ENCODE measurements around the gene CCDC69.

Gene CCDC69

GRCh38 chr5:151230048-151230680 is 6.3 kb upstream of the CCDC69 start:
- no peak for DNase-seq (ENCODE audit: low read depth)
- TF ChIP-seq, protein P1, sequence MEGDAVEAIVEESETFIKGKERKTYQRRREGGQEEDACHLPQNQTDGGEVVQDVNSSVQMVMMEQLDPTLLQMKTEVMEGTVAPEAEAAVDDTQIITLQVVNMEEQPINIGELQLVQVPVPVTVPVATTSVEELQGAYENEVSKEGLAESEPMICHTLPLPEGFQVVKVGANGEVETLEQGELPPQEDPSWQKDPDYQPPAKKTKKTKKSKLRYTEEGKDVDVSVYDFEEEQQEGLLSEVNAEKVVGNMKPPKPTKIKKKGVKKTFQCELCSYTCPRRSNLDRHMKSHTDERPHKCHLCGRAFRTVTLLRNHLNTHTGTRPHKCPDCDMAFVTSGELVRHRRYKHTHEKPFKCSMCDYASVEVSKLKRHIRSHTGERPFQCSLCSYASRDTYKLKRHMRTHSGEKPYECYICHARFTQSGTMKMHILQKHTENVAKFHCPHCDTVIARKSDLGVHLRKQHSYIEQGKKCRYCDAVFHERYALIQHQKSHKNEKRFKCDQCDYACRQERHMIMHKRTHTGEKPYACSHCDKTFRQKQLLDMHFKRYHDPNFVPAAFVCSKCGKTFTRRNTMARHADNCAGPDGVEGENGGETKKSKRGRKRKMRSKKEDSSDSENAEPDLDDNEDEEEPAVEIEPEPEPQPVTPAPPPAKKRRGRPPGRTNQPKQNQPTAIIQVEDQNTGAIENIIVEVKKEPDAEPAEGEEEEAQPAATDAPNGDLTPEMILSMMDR (IDR thresholded peaks at IDR 0.05; ENCODE audit: low read depth, low read length): no peak
- no peak for TF ChIP-seq MAX (IDR thresholded peaks at IDR 0.05; ENCODE audit: low read depth, low read length)
- TF ChIP-seq POLR2A (IDR thresholded peaks at IDR 0.05; ENCODE audit: extremely low read depth, insufficient read length): no peak
- no peak for TF ChIP-seq MYC (IDR thresholded peaks at IDR 0.05; ENCODE audit: low read depth, low read length)
- H3K4me3 ChIP-seq (ENCODE audit: low read depth, low read length): no peak overlapping the region

- no peak for DNase-seq (ENCODE audit: low read depth)
- H3K4me3 ChIP-seq (ENCODE audit: low read depth, low read length): no peak overlapping the region
- TF ChIP-seq MAX (IDR thresholded peaks at IDR 0.05; ENCODE audit: low read depth, low read length) (no peak), POLR2A (IDR thresholded peaks at IDR 0.05; ENCODE audit: extremely low read depth, insufficient read length) (no peak), MYC (IDR thresholded peaks at IDR 0.05; ENCODE audit: low read depth, low read length) (no peak)
- TF ChIP-seq, protein P1 (IDR thresholded peaks at IDR 0.05; ENCODE audit: low read depth, low read length): no peak
Measured at GRCh38 chr5:151228986-151229385, 5.1 kb upstream of the CCDC69 start.

GRCh38 chr5:151227918-151228447 is 4.1 kb upstream of the CCDC69 start:
- H3K4me3 ChIP-seq (ENCODE audit: low read depth, low read length): no peak overlapping the region
- peak; percentile 48 for DNase-seq (ENCODE audit: low read depth)
- no peak for TF ChIP-seq POLR2A (IDR thresholded peaks at IDR 0.05; ENCODE audit: extremely low read depth, insufficient read length)
- TF ChIP-seq, protein P1 (IDR thresholded peaks at IDR 0.05; ENCODE audit: low read depth, low read length): no peak
- no peak for TF ChIP-seq MAX (IDR thresholded peaks at IDR 0.05; ENCODE audit: low read depth, low read length)
- TF ChIP-seq MYC (IDR thresholded peaks at IDR 0.05; ENCODE audit: low read depth, low read length): no peak

- TF ChIP-seq POLR2A (IDR thresholded peaks at IDR 0.05; ENCODE audit: extremely low read depth, insufficient read length): no peak
- TF ChIP-seq MYC (IDR thresholded peaks at IDR 0.05; ENCODE audit: low read depth, low read length): no peak
- TF ChIP-seq MAX (IDR thresholded peaks at IDR 0.05; ENCODE audit: low read depth, low read length): no peak
- TF ChIP-seq, protein P1 (IDR thresholded peaks at IDR 0.05; ENCODE audit: low read depth, low read length): no peak
- no peak overlapping the region for H3K4me3 ChIP-seq (ENCODE audit: low read depth, low read length)
- DNase-seq (ENCODE audit: low read depth): no peak
Measured at GRCh38 chr5:151225475-151225874, 1.6 kb upstream of the CCDC69 start.

DNA sequence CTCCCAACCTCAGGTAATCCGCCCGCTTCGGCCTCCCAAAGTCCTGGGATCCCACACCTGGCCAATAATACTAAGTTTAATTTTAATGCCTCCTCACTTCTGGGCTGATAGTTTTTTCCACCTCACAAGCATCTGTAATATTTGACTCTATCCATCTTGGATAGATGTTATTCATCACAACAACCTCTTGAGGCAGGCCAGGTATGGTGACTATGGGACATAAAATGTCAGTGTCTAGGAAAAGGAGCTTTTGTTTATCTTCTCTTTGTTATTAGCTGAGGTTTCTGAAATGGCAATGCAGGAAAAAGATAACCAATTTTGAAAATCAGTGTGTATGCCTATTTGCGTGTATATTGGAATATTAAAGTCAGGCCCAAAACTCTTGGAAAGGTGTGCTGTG is 1.2 kb upstream of the CCDC69 start:
- DNase-seq (ENCODE audit: low read depth): no peak
- no peak for TF ChIP-seq POLR2A (IDR thresholded peaks at IDR 0.05; ENCODE audit: extremely low read depth, insufficient read length)
- TF ChIP-seq, protein P1 (IDR thresholded peaks at IDR 0.05; ENCODE audit: low read depth, low read length): no peak
- TF ChIP-seq MAX (IDR thresholded peaks at IDR 0.05; ENCODE audit: low read depth, low read length): no peak
- TF ChIP-seq MYC (IDR thresholded peaks at IDR 0.05; ENCODE audit: low read depth, low read length): no peak
- H3K4me3 ChIP-seq (ENCODE audit: low read depth, low read length): no peak overlapping the region

Measured in NB4 (cell line).